Measurements from ENCODE around the gene TMEM39B. TPM values are rescaled to one million over a fixed set of nuclear protein-coding genes. Genes with fewer than 3 reads are reported as not detected.

TMEM39B gene
- 10 to 100 TPM in 2 of 4 donors, 1 to 10 TPM in 2; 7.6 to 12.8 (median 9.6) TPM for total RNA-seq

DNA sequence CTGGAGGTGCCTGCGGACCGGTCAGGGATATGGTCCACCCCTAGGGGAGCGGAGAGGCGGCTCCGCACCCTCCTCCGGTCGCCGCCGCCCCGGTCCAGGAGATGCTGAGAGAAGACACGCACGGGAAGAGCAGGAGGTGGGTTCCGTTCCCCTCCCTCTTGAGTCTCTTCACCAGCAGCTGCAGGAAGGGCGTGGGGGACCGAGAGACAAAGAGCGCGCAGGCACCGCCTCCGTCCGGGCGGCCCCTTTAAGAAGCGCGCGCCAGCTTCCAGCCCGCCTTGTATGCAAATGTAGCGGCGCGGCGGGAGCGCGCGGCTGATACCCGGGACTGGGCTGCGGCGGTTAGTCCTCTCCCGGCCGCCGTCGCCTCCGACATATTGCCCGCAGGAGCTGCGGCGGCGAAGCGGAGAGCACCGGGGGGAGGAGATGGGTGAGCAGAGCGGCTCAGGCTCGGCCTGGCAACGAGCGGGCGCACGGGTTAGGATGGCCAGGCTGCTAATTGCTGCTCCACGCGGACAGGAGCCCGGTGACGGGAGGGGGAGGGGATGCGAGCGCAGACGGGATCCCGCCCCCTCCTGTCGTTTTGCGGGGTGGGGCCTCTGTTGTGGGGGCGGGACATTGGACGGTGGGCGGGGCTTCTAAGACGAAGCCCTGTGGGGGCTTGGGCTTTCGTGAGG, at the start of gene TMEM39B:
Gene TMEM39B (plus strand): TSS at position 318 of the 677 bp plus-strand sequence. CDS start 109 bp downstream, at position 427.
- Histone ChIP-seq H3K4me3 (replicated peaks in 1 of 3) (peak within 1 kb of the TSS; percentile 30 to 89 (median 73)), H3K36me3 (peaks cover 17 to 22% of the 10 kb centered on the region in 2 donors), H3K27me3 (no peaks in the 10 kb centered on the region), H3K9me3 (no peaks in the 10 kb centered on the region), H3K27ac (peak within 1 kb of the TSS; percentile 93 to 95 (median 95)), H3K4me1 (peaks cover 11 to 22% of the 10 kb centered on the region in 2 donors)
- TF ChIP-seq, protein P1, sequence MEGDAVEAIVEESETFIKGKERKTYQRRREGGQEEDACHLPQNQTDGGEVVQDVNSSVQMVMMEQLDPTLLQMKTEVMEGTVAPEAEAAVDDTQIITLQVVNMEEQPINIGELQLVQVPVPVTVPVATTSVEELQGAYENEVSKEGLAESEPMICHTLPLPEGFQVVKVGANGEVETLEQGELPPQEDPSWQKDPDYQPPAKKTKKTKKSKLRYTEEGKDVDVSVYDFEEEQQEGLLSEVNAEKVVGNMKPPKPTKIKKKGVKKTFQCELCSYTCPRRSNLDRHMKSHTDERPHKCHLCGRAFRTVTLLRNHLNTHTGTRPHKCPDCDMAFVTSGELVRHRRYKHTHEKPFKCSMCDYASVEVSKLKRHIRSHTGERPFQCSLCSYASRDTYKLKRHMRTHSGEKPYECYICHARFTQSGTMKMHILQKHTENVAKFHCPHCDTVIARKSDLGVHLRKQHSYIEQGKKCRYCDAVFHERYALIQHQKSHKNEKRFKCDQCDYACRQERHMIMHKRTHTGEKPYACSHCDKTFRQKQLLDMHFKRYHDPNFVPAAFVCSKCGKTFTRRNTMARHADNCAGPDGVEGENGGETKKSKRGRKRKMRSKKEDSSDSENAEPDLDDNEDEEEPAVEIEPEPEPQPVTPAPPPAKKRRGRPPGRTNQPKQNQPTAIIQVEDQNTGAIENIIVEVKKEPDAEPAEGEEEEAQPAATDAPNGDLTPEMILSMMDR (IDR thresholded peaks at IDR 0.05) = peak in 3 of 6 experiments; percentile 30 to 44 (median 41)
- peak; percentile 48 to 65 for TF ChIP-seq POLR2A (IDR thresholded peaks at IDR 0.05)
- intact Hi-C loops (cut with DNase I) = loop anchor here (5.0 kb wide), 1 partner anchor 40 kb away; no protein-coding TSS in a partner anchor
- DNase-seq = peak; percentile 96 to 97
- WGBS, 2 donors = 0% methylated on average over 10 to 23 of the region's 67 CpGs

GRCh38 chr1:32023351-32023750, 49.4 kb upstream of the TMEM39B start:
- Histone ChIP-seq H3K36me3 (no peaks in the 10 kb centered on the region), H3K9me3 (no peaks in the 10 kb centered on the region), H3K4me1 (peaks cover 39 to 50% of the 10 kb centered on the region in 2 donors), H3K27me3 (no peaks in the 10 kb centered on the region), H3K4me3 (replicated peaks in 1 of 3) (no peak overlapping the region), H3K27ac (peak overlapping the region in 1 of 3 donors; percentile 6)
- 69 to 76% methylated on average over 3 of the region's 3 CpGs for WGBS, 2 donors
- TF ChIP-seq, protein P1 (IDR thresholded peaks at IDR 0.05) = no peak
- TF ChIP-seq POLR2A (IDR thresholded peaks at IDR 0.05) = no peak
- intact Hi-C loops (cut with DNase I) = no loop called here
- DNase-seq = no peak

DNA sequence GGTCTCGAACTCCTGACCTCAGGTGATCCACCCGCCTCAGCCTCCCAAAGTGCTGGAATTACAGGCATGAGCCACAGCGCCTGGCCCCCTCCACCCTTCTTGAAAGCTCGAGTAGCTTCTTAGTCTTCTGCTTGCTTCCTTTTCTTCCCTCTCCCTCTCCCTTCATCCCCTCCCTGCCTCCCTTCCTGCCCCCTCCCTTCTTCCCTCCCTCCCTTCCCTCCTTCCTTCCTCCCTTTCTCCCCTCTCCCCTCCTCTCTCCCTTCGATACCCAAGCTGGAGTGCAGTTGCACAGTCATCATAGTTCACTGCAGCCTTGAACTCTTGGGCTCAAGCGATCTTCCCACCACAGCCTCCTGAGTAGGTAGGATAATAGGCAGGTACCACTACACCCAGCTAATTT, 47.2 kb upstream of the TMEM39B start:
- H3K27ac ChIP-seq = no peak overlapping the region
- 89 to 94% methylated on average over 6 of the region's 6 CpGs for WGBS, 2 donors
- H3K4me1 ChIP-seq = peaks cover 24 to 35% of the 10 kb centered on the region in 2 donors

GRCh38 chr1:32028746-32029145, 44.0 kb upstream of the TMEM39B start:
- Histone ChIP-seq H3K4me3 (replicated peaks in 1 of 3) (no peak overlapping the region), H3K9me3 (no peaks in the 10 kb centered on the region), H3K4me1 (peaks cover 18 to 21% of the 10 kb centered on the region in 2 donors), H3K27ac (no peak overlapping the region), H3K36me3 (peaks cover 11 to 16% of the 10 kb centered on the region in 2 donors), H3K27me3 (no peaks in the 10 kb centered on the region)
- intact Hi-C loops (cut with DNase I) = no loop called here
- WGBS, 2 donors = 94 to 97% methylated on average over 3 of the region's 3 CpGs
- TF ChIP-seq, protein P1 (IDR thresholded peaks at IDR 0.05) = no peak
- no peak for TF ChIP-seq POLR2A (IDR thresholded peaks at IDR 0.05)
- DNase-seq = no peak

More for the DNA sequence above, 47.2 kb upstream of the TMEM39B start:
- DNase-seq = no peak
- Histone ChIP-seq H3K4me3 (replicated peaks in 1 of 3) (no peak overlapping the region), H3K9me3 (no peaks in the 10 kb centered on the region), H3K36me3 (no peaks in the 10 kb centered on the region), H3K27me3 (no peaks in the 10 kb centered on the region)
- TF ChIP-seq POLR2A (IDR thresholded peaks at IDR 0.05) = no peak
- TF ChIP-seq, protein P1 (IDR thresholded peaks at IDR 0.05) = no peak
- intact Hi-C loops (cut with DNase I) = no loop called here

All from thyroid gland (tissue), 4 donors.